Naive thymus-derived CD8-positive, alpha-beta T cell (primary cell): ENCODE measurements around the gene MAGEB2. TPM values are rescaled to one million over a fixed set of nuclear protein-coding genes. Genes with fewer than 3 reads are reported as not detected.

Source experiments
- ATAC-seq, 2 donors: fragments of 150-1000 bp; cut with Tn5 transposase in 1 of 2; sonication (Bioruptor Pico), chemical (Tn5 transposase) in 1 of 2; 1 replicate in 1 of 2; 2 replicates in 1 of 2; pipeline ENCODE4 v1.10.0; 2021; ENCODE audit warnings: mild to moderate bottlenecking in 2 of 2, moderate library complexity in 2 of 2
- POLR2A ChIA-PET: fragments of 350-600 bp; sonication (Branson Sonifier 250); formaldehyde crosslinking; loops from one replicate; lab custom pipeline; 2021; ENCODE audit warnings: antibody characterized with exemption; lab: Charles Lee
- DNase-seq, 10 donors: peaks; one replicate each; pipeline versions ENCODE4 v3.0.0 to v3.0.0-alpha.2; 2020 to 2022
- H3K27ac Mint-ChIP-seq, 10 donors: one replicate each; pipeline ENCODE4 v1.8.0; 2020 to 2022; ENCODE audit warnings: mild to moderate bottlenecking in 10 of 10, mixed read lengths in 10 of 10, moderate library complexity in 4 of 10, inconsistent platforms in 1 of 10
- H3K27me3 Mint-ChIP-seq, 5 donors: one replicate each; pipeline ENCODE4 v1.8.0; 2021 to 2022; ENCODE audit warnings: mixed read lengths in 5 of 5
- H3K36me3 Mint-ChIP-seq, 3 donors: one replicate each; pipeline ENCODE4 v1.8.0; 2020 to 2022; ENCODE audit warnings: mixed read lengths in 3 of 3, mild to moderate bottlenecking in 2 of 3, inconsistent platforms in 1 of 3
- H3K4me1 Mint-ChIP-seq, 4 donors: one replicate each; pipeline ENCODE4 v1.8.0; 2021 to 2022; ENCODE audit warnings: mixed read lengths in 4 of 4
- H3K4me3 Mint-ChIP-seq, 10 donors: one replicate each; pipeline ENCODE4 v1.8.0; 2020 to 2022; ENCODE audit warnings: mild to moderate bottlenecking in 10 of 10, mixed read lengths in 10 of 10, moderate library complexity in 6 of 10, inconsistent platforms in 1 of 10
- H3K9me3 Mint-ChIP-seq, 9 donors: one replicate each; pipeline ENCODE4 v1.8.0; 2020 to 2022; ENCODE audit warnings: mixed read lengths in 9 of 9, mild to moderate bottlenecking in 3 of 9, inconsistent platforms in 1 of 9, moderate library complexity in 1 of 9
- polyA plus RNA-seq, 3 donors: library from polyadenylated mRNA; unstranded; fragments of 300-500 nt; fragmentation: Illumina TruSeq; gene quantifications; one replicate each; pipeline ENCODE4 v1.2.3, GENCODE V29; 2021
- total RNA-seq, 8 experiments: library from RNA in 2 of 8; stranded (reverse) in 2 of 8; gene quantifications; one replicate each; pipeline ENCODE4 v1.2.3 and lab custom pipeline; 2021 to 2026

MAGEB2 gene
- total and polyA plus RNA-seq, 5 experiments from 2014 or later = not detected

DNA sequence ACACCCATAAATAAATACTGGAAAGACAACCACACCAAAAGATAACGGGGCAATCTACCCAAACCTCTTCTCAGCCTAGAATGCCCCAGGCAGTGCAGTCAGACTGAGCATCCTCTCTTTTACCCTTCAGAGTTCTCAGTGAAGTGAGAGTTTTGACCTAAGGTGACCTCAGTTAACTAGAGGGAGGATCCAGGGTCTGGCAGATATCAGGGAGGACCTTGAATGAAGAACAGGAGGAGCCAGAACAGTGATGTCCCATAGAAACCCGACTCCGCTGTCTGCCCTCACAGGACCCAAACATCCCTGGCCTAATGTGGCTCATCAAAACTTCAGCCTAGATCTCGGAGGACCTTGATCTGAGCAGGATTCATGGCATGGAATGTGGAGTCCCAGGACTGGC lies 15.0 kb downstream of the MAGEB2 start, which contains the start of gene MAGEB3:
Gene MAGEB3 (plus strand): TSS at position 263 of the 400 bp plus-strand sequence. CDS start 5,268 bp downstream, outside the sequence.
- Mint-ChIP-seq H3K27ac (no peak within 1 kb of the TSS), H3K27me3 (no peaks in the 10 kb centered on the region)
- no peak for DNase-seq

DNA sequence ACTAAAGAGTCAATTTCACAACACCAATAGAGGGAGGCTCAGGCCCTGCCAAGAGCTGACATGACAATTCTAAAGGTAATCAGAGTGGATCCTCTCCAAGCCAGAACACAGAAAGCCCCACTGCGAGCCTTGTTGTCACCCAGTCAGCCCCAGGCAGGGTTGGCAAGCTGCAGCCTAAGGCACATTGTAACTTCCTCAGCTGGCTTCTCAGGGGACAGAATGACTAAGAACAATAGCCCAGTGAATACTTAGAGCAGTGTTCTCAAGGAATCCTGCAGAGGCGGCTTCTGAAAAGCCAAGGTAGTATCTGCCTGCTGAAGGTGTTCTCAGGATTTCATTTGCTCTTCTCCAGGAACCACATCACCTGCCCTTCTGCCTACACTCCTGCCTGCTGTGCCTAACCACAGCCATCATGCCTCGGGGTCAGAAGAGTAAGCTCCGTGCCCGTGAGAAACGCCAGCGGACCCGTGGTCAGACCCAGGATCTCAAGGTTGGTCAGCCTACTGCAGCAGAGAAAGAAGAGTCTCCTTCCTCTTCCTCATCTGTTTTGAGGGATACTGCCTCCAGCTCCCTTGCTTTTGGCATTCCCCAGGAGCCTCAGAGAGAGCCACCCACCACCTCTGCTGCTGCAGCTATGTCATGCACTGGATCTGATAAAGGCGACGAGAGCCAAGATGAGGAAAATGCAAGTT lies 26.5 kb downstream of the MAGEB2 start, which contains the start of gene MAGEB4:
Gene MAGEB4 (plus strand): TSS at position 277 of the 692 bp plus-strand sequence. CDS start 136 bp downstream, at position 413.
- no peaks in the 10 kb centered on the region for H3K4me1 Mint-ChIP-seq
- no peaks in the 10 kb centered on the region for H3K27me3 Mint-ChIP-seq
- DNase-seq (no peak), ATAC-seq (no peak)
- POLR2A ChIA-PET = no interaction called here
- no peak within 1 kb of the TSS for H3K4me3 Mint-ChIP-seq
- H3K36me3 Mint-ChIP-seq = no peaks in the 10 kb centered on the region
- no peaks in the 10 kb centered on the region for H3K9me3 Mint-ChIP-seq
- no peak within 1 kb of the TSS for H3K27ac Mint-ChIP-seq

More for the DNA sequence above, 15.0 kb downstream of the MAGEB2 start, which contains the start of gene MAGEB3:
- H3K4me3 Mint-ChIP-seq = no peak within 1 kb of the TSS
- ATAC-seq = no peak
- H3K9me3 Mint-ChIP-seq = peaks cover 0 to 2% (median 0%) of the 10 kb centered on the region in 9 donors
- no peaks in the 10 kb centered on the region for H3K4me1 Mint-ChIP-seq
- POLR2A ChIA-PET = no interaction called here
- H3K36me3 Mint-ChIP-seq = no peaks in the 10 kb centered on the region

DNA sequence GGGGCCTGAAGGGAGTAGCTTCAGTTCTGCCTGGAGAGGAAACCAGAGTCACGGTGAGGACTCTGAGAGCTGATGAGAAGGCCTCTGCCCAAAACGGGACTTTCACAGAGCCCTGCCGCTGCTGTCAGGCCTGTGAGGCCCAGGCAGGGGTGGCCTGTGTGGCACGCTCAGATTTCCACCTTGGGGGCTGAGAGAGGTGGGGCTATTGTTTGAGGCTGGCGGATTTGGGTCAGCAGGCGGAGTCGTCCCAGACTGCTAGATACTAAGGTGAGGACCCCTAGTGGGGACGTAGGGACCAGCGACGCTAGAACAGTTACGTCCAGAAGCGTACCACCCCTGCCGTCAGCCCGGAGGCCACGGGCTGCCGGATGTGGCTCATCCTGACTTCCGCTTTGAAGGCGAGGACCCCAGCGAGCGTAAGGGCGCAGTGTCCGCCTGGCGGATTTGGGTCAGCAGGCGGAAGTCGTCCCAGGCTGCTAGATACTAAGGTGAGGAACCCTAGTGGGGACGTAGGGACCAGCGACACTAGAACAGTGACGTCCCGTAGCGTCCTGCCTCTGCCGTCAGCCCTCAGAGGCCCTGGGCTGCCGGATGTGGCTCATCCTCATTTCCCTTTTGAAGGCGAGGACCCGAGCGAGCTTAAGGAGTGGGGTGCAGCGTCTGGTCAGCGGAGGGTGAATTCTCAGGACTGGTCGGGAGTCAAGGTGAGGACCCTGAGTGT lies 31.6 kb downstream of the MAGEB2 start, which contains the start of gene MAGEB1:
Gene MAGEB1 (plus strand): TSS at position 378 of the 721 bp plus-strand sequence. CDS start 3,348 bp downstream, outside the sequence.
- Mint-ChIP-seq H3K9me3 (peaks cover 0 to 2% (median 0%) of the 10 kb centered on the region in 9 donors), H3K27me3 (no peaks in the 10 kb centered on the region), H3K27ac (no peak within 1 kb of the TSS), H3K4me1 (no peaks in the 10 kb centered on the region), H3K36me3 (no peaks in the 10 kb centered on the region), H3K4me3 (no peak within 1 kb of the TSS)
- DNase-seq (no peak), ATAC-seq (no peak)
- POLR2A ChIA-PET = no interaction called here

DNA sequence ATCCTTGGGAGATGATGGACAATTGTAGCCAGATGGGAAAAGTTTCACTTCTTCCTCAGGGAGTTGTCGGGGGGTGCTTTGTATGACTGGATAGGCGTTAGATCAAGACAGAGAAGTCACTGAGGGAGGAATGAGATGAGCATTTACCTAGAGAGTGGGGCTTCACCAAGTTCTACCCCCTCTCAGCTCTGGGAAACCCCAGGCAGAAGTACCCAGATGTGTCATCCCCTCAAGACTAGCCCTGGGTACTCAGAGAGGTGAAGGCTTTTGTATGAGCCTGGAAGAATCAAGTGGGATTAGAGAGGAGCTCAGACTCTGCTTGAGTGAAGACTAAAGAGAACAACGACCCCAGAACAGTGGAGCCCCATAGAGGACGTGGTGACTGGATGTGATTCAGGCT lies 33.5 kb downstream of the MAGEB2 start:
- H3K4me3 Mint-ChIP-seq = no peak overlapping the region

DNA sequence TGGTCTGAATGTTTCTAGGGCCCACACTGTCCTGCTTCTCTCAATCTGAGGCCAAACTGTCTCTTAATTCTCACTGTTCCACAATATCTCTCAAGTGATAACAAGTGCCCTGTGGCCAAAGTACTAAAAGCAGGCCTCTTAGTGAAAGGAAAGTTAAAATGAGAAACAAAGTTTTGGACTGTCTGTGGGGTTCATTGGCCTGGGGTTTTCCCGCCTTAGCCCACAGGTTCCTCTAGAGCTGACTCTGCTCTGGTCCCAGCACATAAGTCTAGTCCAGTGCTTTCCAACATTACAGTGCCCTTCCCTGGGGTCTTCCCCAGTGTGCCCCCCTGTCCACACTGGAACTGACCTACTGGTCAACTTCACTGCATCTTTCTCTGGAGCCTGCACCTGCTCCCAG lies 37.9 kb downstream of the MAGEB2 start:
- Mint-ChIP-seq H3K27ac (no peak overlapping the region), H3K27me3 (no peaks in the 10 kb centered on the region), H3K9me3 (peaks cover 0 to 12% (median 0%) of the 10 kb centered on the region in 9 donors), H3K36me3 (no peaks in the 10 kb centered on the region), H3K4me1 (no peaks in the 10 kb centered on the region), H3K4me3 (no peak overlapping the region)
- no peak for ATAC-seq
- no peak for DNase-seq
- POLR2A ChIA-PET = no interaction called here

More for the DNA sequence above, 33.5 kb downstream of the MAGEB2 start:
- Mint-ChIP-seq H3K27me3 (no peaks in the 10 kb centered on the region), H3K9me3 (peaks cover 0 to 2% (median 0%) of the 10 kb centered on the region in 9 donors), H3K4me1 (no peaks in the 10 kb centered on the region), H3K27ac (no peak overlapping the region), H3K36me3 (no peaks in the 10 kb centered on the region)
- POLR2A ChIA-PET = no interaction called here
- DNase-seq (no peak), ATAC-seq (no peak)

DNA sequence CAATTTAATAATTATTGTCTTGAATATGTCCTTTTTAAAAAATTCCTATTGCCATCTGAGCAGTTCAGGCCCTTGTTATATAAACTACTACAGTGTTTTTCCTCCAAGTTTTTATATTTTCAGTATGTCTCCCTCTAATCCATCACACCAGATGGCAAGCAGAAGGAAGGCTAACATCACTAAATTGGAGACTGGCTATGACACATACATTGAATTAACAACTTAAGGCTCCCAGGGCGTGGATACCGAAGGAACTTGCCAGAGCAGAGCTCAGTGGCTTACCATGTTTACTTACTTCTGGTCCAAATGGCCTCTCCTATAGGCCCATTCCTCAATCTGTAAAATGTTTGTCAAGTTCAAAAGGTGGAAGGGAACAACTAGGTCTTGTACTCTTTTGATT lies 44.6 kb downstream of the MAGEB2 start:
- Mint-ChIP-seq H3K9me3 (peaks cover 0 to 10% (median 0%) of the 10 kb centered on the region in 9 donors), H3K27ac (no peak overlapping the region), H3K4me3 (no peak overlapping the region), H3K36me3 (no peaks in the 10 kb centered on the region), H3K4me1 (no peaks in the 10 kb centered on the region), H3K27me3 (no peaks in the 10 kb centered on the region)
- DNase-seq = no peak
- POLR2A ChIA-PET = no interaction called here
- ATAC-seq = no peak

DNA sequence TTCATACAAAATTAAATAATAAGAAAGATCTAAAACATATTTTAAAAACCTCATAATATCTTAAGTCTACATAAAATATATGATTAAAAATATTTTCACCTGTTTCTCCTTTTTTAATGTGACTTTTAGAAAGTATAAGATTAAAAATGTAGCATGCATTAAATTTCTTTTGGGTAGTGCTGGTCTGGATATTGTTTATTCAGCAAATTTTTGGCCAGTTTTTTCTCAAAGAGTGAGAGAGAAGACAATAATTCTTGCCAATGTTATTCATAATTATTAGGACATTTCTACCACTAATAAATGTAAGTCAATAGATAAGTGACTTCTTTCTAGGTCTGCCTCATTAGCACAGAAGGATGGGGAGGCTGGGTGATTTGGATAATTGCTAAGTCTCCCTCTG lies 45.6 kb downstream of the MAGEB2 start:
- H3K27ac Mint-ChIP-seq = no peak overlapping the region
- no peak for DNase-seq
- POLR2A ChIA-PET = no interaction called here
- H3K4me1 Mint-ChIP-seq = no peaks in the 10 kb centered on the region
- peaks cover 0 to 7% (median 0%) of the 10 kb centered on the region in 9 donors for H3K9me3 Mint-ChIP-seq
- H3K27me3 Mint-ChIP-seq = peaks cover 0 to 4% (median 0%) of the 10 kb centered on the region in 5 donors
- H3K4me3 Mint-ChIP-seq = no peak overlapping the region
- ATAC-seq = no peak
- H3K36me3 Mint-ChIP-seq = no peaks in the 10 kb centered on the region

DNA sequence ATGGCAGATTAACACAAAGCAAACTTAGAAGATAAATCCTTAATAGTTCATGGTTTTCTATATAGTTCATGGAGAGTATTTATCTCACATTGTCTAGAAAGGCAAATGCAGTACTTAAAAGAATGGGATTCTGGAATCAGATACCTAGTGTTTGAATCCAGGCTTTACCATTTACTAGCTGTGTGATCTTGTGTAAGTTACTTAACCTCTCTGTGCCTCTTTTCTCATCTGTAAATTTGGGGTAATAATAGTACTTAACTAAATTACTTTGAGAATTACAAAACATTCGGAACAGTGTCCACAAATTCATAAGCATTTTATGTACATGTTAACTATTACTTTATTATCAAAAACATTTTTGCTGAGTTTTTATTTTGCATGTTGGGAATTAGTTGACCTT lies 47.4 kb downstream of the MAGEB2 start:
- Mint-ChIP-seq H3K27me3 (peaks cover 0 to 4% (median 0%) of the 10 kb centered on the region in 5 donors), H3K27ac (no peak overlapping the region), H3K9me3 (no peaks in the 10 kb centered on the region), H3K36me3 (no peaks in the 10 kb centered on the region), H3K4me3 (no peak overlapping the region), H3K4me1 (no peaks in the 10 kb centered on the region)
- POLR2A ChIA-PET = no interaction called here
- DNase-seq (no peak), ATAC-seq (no peak)

Other genes with a start within 250 kb of the MAGEB2 start
- gene MAGEB3, start 15.1 kb downstream of the MAGEB2 start, total RNA-seq = not detected
- not detected for gene MAGEB3, start 15.1 kb downstream of the MAGEB2 start, polyA plus RNA-seq
- not detected for gene MAGEB4, start 26.4 kb downstream of the MAGEB2 start, total RNA-seq
- gene MAGEB4, start 26.4 kb downstream of the MAGEB2 start, polyA plus RNA-seq = not detected
- not detected for gene MAGEB1, start 31.6 kb downstream of the MAGEB2 start, total RNA-seq
- gene MAGEB1, start 31.6 kb downstream of the MAGEB2 start, polyA plus RNA-seq = not detected
- gene NR0B1, start 93.8 kb downstream of the MAGEB2 start, total RNA-seq = not detected
- not detected for gene NR0B1, start 93.8 kb downstream of the MAGEB2 start, polyA plus RNA-seq